Activated CD8-positive, alpha-beta T cell treated with anti-CD3 and anti-CD28 coated beads, Interleukin-2, amount 10 ng/mL, durations not matched to agents 7 days and 5 days (primary cell): ENCODE data around the gene ZFP62. TPM values are rescaled to one million over a fixed set of nuclear protein-coding genes. Genes with fewer than 3 reads are reported as not detected.

Experiments used
- ATAC-seq: fragments of 150-1000 bp; cut with Tn5 transposase; one replicate; pipeline ENCODE4 v1.10.0; 2021; ENCODE audit warnings: moderate library complexity
- CTCF ChIA-PET: fragments of 350-600 bp; sonication (Branson Sonifier 250); formaldehyde crosslinking; loops from one replicate; lab custom pipeline; 2021; ENCODE audit warnings: antibody characterized with exemption; lab: Charles Lee
- POLR2A ChIA-PET: fragments of 350-600 bp; sonication (Branson Sonifier 250); formaldehyde crosslinking; loops from one replicate; lab custom pipeline; 2021; ENCODE audit warnings: antibody characterized with exemption; lab: Charles Lee
- DNase-seq: peaks from one replicate; pipeline ENCODE4 v3.0.0-alpha.2; 2020
- H3K27ac Mint-ChIP-seq: one replicate; pipeline ENCODE4 v1.8.0; 2021; ENCODE audit warnings: mild to moderate bottlenecking, mixed read lengths
- H3K27me3 Mint-ChIP-seq: one replicate; pipeline ENCODE4 v1.8.0; 2021; ENCODE audit warnings: low read depth, mixed read lengths
- H3K36me3 Mint-ChIP-seq: one replicate; pipeline ENCODE4 v1.8.0; 2021; ENCODE audit warnings: low read depth, mixed read lengths
- H3K4me1 Mint-ChIP-seq: one replicate; pipeline ENCODE4 v1.8.0; 2021; ENCODE audit warnings: low read depth, mixed read lengths
- H3K4me3 Mint-ChIP-seq: one replicate; pipeline ENCODE4 v1.8.0; 2021; ENCODE audit warnings: mild to moderate bottlenecking, mixed read lengths
- H3K9me3 Mint-ChIP-seq: one replicate; pipeline ENCODE4 v1.8.0; 2022; ENCODE audit warnings: mixed read lengths; ENCODE audit not compliant: insufficient read depth
- total RNA-seq, 2 experiments: library from RNA; stranded (reverse); gene quantifications; one replicate each; pipeline ENCODE4 v1.2.3, GENCODE V29; 2021

The ZFP62 gene
- total RNA-seq, 2 experiments from 2014 or later: 22.8 to 25.3 TPM

DNA sequence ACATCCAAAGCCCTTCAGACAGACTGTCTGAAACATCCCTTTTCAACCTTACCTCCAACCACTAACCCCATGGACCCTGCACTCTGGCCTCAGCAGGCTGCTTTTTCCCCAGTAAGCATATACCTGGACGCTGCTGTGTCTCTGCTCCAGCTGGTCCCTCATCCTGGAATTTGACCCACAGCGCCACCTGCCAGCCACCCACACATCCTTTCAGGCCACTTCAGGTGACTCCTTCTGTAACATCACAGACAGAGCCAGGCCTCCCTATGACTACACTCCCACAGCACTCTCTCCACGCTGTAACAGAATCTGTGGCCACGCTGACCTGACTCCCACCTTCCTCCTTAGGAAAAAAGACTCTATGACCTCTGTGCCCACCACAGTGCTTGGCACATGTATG is 61.9 kb downstream of the ZFP62 start:
- DNase-seq (no peak), ATAC-seq (no peak)
- peak overlapping the region; percentile 1 for H3K4me3 Mint-ChIP-seq
- H3K36me3 Mint-ChIP-seq: peaks cover 71% of the 10 kb centered on the region
- H3K4me1 Mint-ChIP-seq: peaks cover 76% of the 10 kb centered on the region
- H3K9me3 Mint-ChIP-seq: no peaks in the 10 kb centered on the region
- CTCF ChIA-PET: interaction anchor here (0.7 to 1.2 kb wide), 3 partner anchors 14 to 70 kb away, joined by 3 read pairs; no protein-coding TSS in a partner anchor
- no peaks in the 10 kb centered on the region for H3K27me3 Mint-ChIP-seq
- H3K27ac Mint-ChIP-seq: peak overlapping the region; percentile 74
- POLR2A ChIA-PET: interaction anchor here (1.2 kb wide), 1 partner anchor 31 kb away, joined by 5 read pairs; no protein-coding TSS in a partner anchor

GRCh38 chr5:180798193-180798592 is 62.9 kb downstream of the ZFP62 start:
- H3K9me3 Mint-ChIP-seq: no peaks in the 10 kb centered on the region
- peaks cover 71% of the 10 kb centered on the region for H3K36me3 Mint-ChIP-seq
- ATAC-seq (no peak), DNase-seq (no peak)
- H3K4me3 Mint-ChIP-seq: no peak overlapping the region
- peaks cover 79% of the 10 kb centered on the region for H3K4me1 Mint-ChIP-seq
- POLR2A ChIA-PET: interaction anchor here (0.6 kb wide), 1 partner anchor 31 kb away, joined by 3 read pairs; no protein-coding TSS in a partner anchor
- CTCF ChIA-PET: no interaction called here
- no peaks in the 10 kb centered on the region for H3K27me3 Mint-ChIP-seq
- peak overlapping the region; percentile 14 for H3K27ac Mint-ChIP-seq

Other genes with a start within 250 kb of the ZFP62 start
- 1 to 10 TPM in 1 of 2 experiments, under 1 TPM in 1; 0.90 to 1.6 TPM for gene FLT4, start 211.7 kb downstream of the ZFP62 start, total RNA-seq
- not detected for gene OR2Y1, start 121.2 kb downstream of the ZFP62 start, total RNA-seq
- gene MGAT1, start 58.5 kb downstream of the ZFP62 start, total RNA-seq: 100 to 1,000 TPM; 154 to 161 TPM
- gene BTNL8, start 37.9 kb upstream of the ZFP62 start, total RNA-seq: not detected
- gene BTNL3, start 127.6 kb upstream of the ZFP62 start, total RNA-seq: not detected
- gene BTNL9, start 179.0 kb upstream of the ZFP62 start, total RNA-seq: not detected